ENCODE measurements around the gene DTNB.

DTNB gene

GRCh38 chr2:25362434-25363145 is 310.8 kb downstream of the DTNB start:
- peak; percentile 64 for DNase-seq

DNA sequence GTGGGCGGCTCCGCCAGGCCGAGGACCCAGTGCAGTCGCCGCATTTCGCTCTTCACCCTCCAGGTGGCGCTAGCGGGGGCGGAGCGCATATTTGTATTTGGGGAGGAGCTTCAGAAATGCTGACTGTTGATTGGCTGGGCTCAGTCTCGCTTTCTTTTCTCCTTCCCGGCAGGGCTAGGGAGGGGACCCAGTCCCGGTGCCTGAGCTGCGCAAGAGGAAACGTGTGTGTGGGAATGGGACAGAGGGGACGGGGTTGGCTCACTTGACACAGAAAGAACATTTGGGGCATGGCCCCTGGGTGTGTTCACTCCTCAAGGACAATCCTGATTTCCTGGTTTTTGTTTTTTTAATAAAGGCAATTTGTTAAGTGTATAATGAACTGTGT is 311.3 kb downstream of the DTNB start:
- DNase-seq, result peak; percentile 98

DNA sequence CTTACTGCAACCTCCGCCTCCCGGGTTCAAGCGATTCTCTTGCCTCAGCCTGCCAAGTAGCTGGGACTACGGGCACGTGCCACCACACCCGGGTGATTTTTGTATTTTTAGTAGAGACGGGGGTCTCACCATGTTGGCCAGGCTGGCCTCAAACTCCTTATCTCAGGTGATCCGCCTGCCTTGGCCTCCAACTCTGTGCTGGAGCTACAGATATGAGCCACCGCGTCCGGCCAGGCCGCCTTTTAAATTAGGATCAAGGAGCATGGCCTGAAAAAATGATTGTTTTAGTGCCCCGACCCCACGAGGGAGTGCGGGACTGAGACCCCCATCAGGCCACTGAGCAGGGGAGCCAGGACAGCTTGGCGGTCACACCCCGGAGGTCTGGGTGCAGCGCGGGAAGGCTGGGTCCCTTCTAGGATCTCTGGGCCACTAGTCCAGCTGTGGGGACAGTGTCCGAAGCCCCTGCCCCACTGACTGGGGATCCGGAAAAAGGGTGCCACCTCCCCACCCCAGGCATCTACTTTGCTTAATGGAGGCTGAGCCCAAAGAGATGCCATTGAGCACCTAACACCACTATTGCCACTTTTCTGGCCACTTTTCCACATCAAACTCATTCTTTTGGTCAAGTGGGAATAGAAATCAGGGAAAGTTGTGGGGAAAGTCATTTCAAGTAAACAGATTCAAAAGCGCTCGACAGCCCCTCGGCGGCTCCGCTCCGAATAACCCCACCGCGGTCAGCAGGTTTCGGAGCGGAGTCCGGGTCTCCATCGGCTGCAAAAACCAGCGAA is 311.9 kb downstream of the DTNB start:
- DNase-seq, result no peak

DNA sequence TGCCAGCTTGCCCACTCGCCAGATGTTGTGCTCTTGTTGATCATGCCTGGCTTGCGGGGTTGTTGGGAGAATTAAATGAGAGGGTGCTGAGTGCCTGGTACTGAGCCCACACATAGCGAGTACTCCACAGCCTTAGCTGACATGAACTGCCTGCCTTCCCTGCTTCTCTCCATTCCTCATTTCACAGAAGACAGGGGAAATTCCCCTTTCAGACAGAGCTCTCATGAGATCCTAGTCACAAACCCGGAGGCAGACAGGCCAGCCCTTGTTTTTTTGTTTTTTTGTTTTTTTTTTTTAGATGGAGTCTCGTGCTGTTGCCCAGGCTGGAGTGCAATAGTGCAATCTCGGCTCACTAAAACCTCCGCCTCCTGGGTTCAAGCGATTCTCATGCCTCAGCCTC is 314.5 kb downstream of the DTNB start:
- DNase-seq, result no peak

- no peak for DNase-seq
These were observed 315.0 kb downstream of the DTNB start for GRCh38 chr2:25358249-25358815.

- DNase-seq, result no peak
These were observed 317.3 kb downstream of the DTNB start for GRCh38 chr2:25356088-25356487.

DNA sequence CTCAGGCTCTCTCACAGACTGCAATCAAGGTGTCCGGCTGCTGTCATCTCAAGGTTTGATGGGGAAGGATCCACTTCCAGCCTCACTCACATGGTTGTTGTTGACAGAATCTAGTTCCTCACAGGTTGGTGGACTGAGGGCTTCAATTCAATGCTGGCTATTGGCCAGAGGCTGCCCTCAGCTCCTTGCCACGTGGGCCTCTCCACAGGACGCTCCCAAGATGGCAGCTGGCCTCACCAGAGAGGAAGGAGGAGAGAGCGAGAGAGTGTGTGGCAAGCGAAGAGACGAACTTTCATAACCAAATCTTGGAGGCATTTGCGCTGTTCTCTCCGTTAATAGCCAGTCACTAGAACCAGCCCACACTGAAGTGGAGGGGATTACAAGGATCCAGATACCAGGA is 318.1 kb downstream of the DTNB start:
- no peak for DNase-seq

- DNase-seq, result no peak
These were observed 319.3 kb downstream of the DTNB start for GRCh38 chr2:25354116-25354515.

DNA sequence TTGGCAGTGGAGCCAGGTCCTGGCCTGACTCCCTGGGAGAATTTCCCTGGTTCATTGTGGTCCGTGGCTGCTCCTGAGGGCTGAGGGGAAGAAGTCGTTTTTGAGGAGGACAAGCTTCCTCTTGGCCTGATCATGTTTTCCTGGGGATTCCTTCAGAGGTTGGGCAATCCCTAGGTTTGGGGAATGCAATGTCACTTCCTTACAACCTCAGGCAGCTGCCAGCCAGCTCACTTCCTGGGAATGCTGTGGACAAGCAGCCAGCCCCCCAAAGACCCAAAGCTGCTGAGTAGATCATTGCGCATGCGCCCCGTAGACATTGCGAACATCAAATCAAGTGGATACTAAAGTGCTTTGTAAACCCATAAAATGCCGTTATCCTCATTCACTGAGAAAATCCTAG is 324.0 kb downstream of the DTNB start:
- no peak for DNase-seq

DNA sequence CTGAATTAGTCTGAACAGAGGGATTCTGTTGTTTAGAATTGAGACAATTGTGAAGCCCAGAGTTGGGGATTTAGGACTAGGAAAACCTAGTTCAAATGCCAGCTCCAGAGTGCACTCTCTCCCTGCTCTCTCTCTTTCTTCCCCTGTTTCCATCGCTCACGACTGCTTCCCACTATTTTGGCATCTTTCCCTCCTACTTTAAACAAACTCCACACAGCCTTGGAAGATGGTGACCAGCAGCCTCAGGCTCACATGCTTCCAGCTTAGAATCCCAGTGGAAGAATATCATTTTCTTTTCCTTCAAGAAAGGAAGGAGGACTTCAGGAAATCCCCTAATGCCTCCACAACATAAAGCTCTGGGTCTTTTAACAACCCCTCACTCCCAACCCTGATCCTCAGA is 325.5 kb downstream of the DTNB start:
- no peak for DNase-seq

DNA sequence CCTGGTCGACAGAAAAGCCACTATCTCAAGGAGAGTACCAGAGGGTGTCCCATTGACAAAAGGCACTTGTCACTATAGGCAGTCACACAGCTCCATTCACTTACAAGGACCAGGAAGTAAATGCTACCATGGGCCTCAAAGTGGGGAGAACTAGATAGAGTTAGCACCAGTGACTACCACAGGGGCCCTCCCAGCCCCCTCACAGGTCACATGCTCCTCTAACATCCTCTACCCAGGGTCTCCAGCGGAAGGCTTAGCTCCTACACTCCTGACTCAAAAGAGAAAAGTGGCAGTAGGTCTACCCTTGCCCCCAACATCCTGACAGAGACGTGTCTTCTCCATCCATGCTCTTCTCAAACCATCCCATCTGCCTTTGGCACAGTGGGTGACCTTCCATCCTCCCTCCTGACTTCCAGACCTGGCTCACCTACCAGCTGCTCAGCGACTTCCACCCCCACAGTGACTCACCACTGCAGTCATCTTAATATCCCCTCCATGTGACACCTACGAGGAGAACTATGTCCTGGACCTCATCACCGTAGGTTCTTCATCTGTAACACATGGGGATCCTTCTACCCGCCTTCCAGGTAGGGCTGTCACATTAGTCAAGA is 326.1 kb downstream of the DTNB start:
- DNase-seq, result no peak

DNA sequence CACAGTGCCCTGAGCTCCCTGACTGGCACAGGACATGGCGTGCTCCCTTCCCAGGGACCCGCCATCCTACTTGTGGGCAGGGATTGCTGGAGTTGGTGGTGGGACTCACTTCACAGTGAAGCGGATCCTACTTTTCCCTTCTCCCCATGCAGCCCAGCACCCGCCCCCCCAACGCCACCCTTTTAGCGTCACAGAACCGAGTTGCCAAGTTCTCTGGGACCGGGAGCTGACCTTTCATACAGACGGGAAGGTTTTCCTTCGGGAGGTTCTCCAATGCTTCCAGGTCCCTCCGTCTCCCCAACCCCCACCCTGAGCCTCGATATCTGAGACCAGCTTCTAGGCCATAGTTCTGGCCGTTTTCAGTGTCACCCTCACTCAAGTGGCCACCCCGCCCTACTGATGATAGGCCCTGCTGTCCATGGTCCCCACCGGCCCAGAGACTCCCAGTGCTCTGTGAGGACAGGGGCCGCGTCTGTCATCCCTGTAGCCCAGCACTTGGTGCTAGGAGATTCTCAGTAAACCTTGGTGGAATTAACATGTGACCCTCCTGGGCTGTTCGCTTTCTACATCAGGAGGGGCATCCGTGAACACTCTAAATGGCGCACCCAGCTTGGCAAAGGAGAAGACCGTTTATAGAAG is 330.1 kb downstream of the DTNB start:
- no peak for DNase-seq

- DNase-seq, result peak; percentile 83
These were observed 330.8 kb downstream of the DTNB start for GRCh38 chr2:25342372-25343186.

DNA sequence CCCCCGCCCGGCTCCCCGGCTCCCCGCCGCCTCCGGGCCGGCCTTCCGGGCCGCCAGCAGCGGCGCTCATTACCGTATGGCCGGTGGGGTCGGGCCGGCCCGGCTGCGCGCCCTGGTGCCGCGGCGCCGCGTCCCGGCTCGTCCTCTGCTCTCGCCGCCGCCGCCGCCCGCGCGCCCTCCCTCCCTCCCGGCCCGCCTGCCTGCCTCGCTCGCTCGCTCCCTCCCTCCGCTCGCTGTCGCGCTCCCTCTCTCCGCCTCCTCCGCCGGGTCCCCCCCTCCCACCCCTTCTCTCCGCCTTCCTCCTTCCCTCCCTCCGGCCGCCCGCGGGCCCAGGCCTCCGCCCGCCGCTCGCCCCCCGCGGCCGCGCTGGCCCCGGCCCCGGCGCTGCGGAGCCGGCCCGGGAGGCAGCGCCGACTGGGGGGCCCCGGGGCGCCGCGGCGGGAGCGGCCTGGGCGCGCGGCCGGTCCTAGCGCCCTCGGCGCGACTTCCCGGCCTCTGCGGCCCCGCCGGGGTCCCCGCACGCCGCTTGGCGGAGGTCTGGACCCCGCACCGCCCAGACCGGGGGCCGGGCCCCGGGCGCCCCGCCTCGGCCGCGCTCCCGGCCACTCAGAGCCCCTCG is 331.5 kb downstream of the DTNB start, which contains the start of gene DNMT3A:
DNMT3A (minus strand) TSS at position 173 of the 619 bp plus-strand sequence. CDS start 27,941 bp downstream, outside the sequence.
- DNase-seq, result peak; percentile 70

GRCh38 chr2:25341011-25341727 is 332.2 kb downstream of the DTNB start:
- peak; percentile 56 for DNase-seq

GRCh38 chr2:25340181-25340921 is 333.0 kb downstream of the DTNB start:
- no peak for DNase-seq

- DNase-seq, result peak; percentile 37
These were observed 333.6 kb downstream of the DTNB start for GRCh38 chr2:25339791-25340180.

DNA sequence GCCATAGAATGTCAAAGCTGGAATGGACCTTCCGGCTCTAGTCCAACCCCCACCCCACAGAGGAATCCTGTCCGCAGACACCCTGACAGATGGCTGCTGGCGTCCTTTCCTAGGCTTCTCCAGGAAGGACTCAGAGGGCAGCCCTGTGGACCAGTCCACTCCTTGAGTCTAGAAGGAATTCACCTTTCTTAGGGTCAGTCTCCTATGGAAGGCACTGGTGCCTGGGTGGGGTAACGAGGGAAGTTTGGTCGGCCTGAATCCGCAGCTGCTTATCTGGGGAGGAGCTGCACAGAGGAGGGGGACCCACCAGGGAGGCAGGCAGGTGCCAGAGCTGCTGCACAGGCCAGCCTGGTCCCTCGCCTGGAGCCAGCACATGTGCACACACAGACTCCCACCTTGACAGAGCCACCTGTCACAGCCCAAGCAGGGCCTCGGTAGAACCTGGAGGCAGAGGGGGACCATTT is 334.1 kb downstream of the DTNB start:
- no peak for DNase-seq

GRCh38 chr2:25338401-25338800 is 335.0 kb downstream of the DTNB start:
- DNase-seq, result no peak

DNA sequence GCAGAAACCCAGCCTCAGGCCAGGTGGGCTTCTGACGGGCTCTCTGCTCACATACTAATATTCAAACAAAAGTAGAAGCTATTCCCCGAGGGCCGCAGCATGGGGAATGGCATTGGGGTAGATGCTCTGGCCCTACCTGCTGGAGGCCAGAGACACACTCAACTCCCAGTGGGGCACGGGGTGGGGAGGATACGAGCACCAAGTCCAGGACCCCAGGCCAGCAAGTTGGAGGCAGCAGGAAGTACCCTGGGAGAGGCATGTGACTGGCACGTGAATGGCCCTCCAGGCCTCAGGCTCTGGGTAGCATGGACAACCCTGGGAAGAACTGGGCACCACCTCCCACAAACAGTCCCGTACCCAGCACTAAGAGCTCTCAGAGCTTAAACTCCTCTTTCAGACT is 335.5 kb downstream of the DTNB start:
- no peak for DNase-seq
